PC-3 (cell line): ENCODE results near the gene NUP153. TPM values are rescaled to one million over a fixed set of nuclear protein-coding genes. Genes with fewer than 3 reads are reported as not detected.

ENCODE experiments used
- ATAC-seq: fragments of 200-7000 bp; cut with Tn5 transposase; 2 replicates; pipeline ENCODE4 v1.9.1; 2020; ENCODE audit warnings: mild to moderate bottlenecking, moderate library complexity
- BruUV-seq: library from RNA; stranded (reverse); fragments of 400-500 nt; replicated peaks from 2 replicates; lab custom pipeline; 2021; lab: Mats Ljungman, UMichigan
- CTCF ChIA-PET: fragments of 300-600 bp; sonication (Branson Sonifier 250); formaldehyde crosslinking; loops from one replicate; lab custom pipeline; 2022; ENCODE audit warnings: antibody characterized with exemption; lab: Charles Lee
- POLR2A ChIA-PET: fragments of 300-600 bp; sonication (Branson Sonifier 250); formaldehyde crosslinking; loops from one replicate; lab custom pipeline; 2022; ENCODE audit warnings: antibody characterized with exemption; ENCODE audit not compliant: unreplicated experiment; lab: Charles Lee
- DNase-seq: peaks from one replicate; pipeline ENCODE4 v3.0.0-alpha.2; 2015
- H2AFZ ChIP-seq: fragments of 300-600 bp; sonication (generic); 2 replicates; pipeline ENCODE4 v1.6.0; 2016; ENCODE audit warnings: antibody characterized with exemption, low read length
- H3F3A ChIP-seq: fragments of 300-600 bp; sonication (generic); one replicate; pipeline ENCODE4 v1.6.0; 2017; ENCODE audit warnings: antibody characterized with exemption, low read length, control low read depth, mild to moderate bottlenecking; ENCODE audit not compliant: unreplicated experiment
- H3K27ac ChIP-seq: fragments of 300-600 bp; sonication (generic); 2 replicates; pipeline ENCODE4 v1.5.1; 2016; ENCODE audit warnings: mild to moderate bottlenecking, low read length
- H3K27me3 ChIP-seq: fragments of 300-600 bp; sonication (generic); 2 replicates; pipeline ENCODE4 v1.6.1; 2016; ENCODE audit warnings: low read length, mixed read lengths
- H3K36me3 ChIP-seq: fragments of 300-600 bp; sonication (generic); 2 replicates; pipeline ENCODE4 v1.6.1; 2016; ENCODE audit warnings: low read depth, mixed run types, low read length, mixed read lengths
- H3K4me1 ChIP-seq: fragments of 300-600 bp; sonication (generic); 2 replicates; pipeline ENCODE4 v1.5.1; 2016; ENCODE audit warnings: low read length; ENCODE audit not compliant: insufficient read depth
- H3K4me2 ChIP-seq: fragments of 300-600 bp; sonication (generic); 2 replicates; pipeline ENCODE4 v1.6.0; 2016; ENCODE audit warnings: low read length
- H3K4me3 ChIP-seq: fragments of 300-600 bp; sonication (generic); 2 replicates; pipeline ENCODE4 v1.5.1; 2016; ENCODE audit warnings: mild to moderate bottlenecking, low read length, mixed read lengths
- H3K79me2 ChIP-seq: fragments of 300-600 bp; sonication (generic); 2 replicates; pipeline ENCODE4 v1.6.1; 2017; ENCODE audit warnings: low read length, mixed read lengths
- H3K9ac ChIP-seq: fragments of 300-600 bp; sonication (generic); 2 replicates; pipeline ENCODE4 v1.6.0; 2016; ENCODE audit warnings: mild to moderate bottlenecking, low read length
- H3K9me2 ChIP-seq: fragments of 300-600 bp; sonication (generic); replicated peaks from 2 replicates; pipeline ENCODE4 v1.6.1; 2016; ENCODE audit warnings: mixed run types, low read length, mixed read lengths
- H3K9me3 ChIP-seq: fragments of 300-600 bp; sonication (generic); 2 replicates; pipeline ENCODE4 v1.6.1; 2016; ENCODE audit warnings: low read length, mixed read lengths
- H4K20me1 ChIP-seq: fragments of 300-600 bp; sonication (generic); 2 replicates; pipeline ENCODE4 v1.6.1; 2016; ENCODE audit warnings: low read length, mixed read lengths
- CTCF ChIP-seq: fragments of 300-600 bp; sonication (generic); conservative IDR thresholded peaks from 2 replicates; pipeline ENCODE4 v1.5.1; 2017; ENCODE audit warnings: antibody characterized with exemption, low read depth, mild to moderate bottlenecking, low read length
- EZH2 ChIP-seq: fragments of 300-600 bp; sonication (generic); IDR thresholded peaks from one replicate; pipeline ENCODE4 v1.6.1; 2017; ENCODE audit warnings: antibody characterized with exemption, mild to moderate bottlenecking, low read length; ENCODE audit not compliant: unreplicated experiment
- EZH2phosphoT487 ChIP-seq: fragments of 300-600 bp; sonication (generic); IDR thresholded peaks from 2 replicates; pipeline ENCODE4 v1.6.1; 2018; ENCODE audit warnings: mild to moderate bottlenecking, antibody characterized with exemption, low read length, borderline replicate concordance
- intact Hi-C: fragments of 100-400 bp; cut with micrococcal nuclease; formaldehyde crosslinking; loops from 2 replicates; pipeline ENCODE4 v1.9.0; 2023
- total RNA-seq: library from RNA; depleted of rRNA; stranded (reverse); fragments of >200 nt; gene quantifications from 2 replicates; pipeline ENCODE4 v1.2.3, GENCODE V29; 2014

The NUP153 gene
- total RNA-seq, 1 experiment from 2014 or later, result 48.3 TPM

GRCh38 chr6:17703256-17703694, 3.5 kb downstream of the NUP153 start:
- Histone ChIP-seq H3K4me2 (peak overlapping the region; percentile 92), H3K9ac (peak overlapping the region; percentile 99), H2AFZ (no peak overlapping the region), H3K36me3 (no peaks in the 10 kb centered on the region; the same call in 1 of the 2 replicates), H3K4me3 (peak overlapping the region; percentile 88), H3K4me1 (peaks cover 22% of the 10 kb centered on the region), H3F3A (no peaks in the 10 kb centered on the region), H3K27me3 (no peaks in the 10 kb centered on the region), H3K27ac (peak overlapping the region; percentile 50), H3K9me2 (no peaks in the 10 kb centered on the region), H4K20me1 (peaks cover 53% of the 10 kb centered on the region), H3K9me3 (no peaks in the 10 kb centered on the region), H3K79me2 (peaks cover 84% of the 10 kb centered on the region)
- CTCF ChIA-PET, result interaction anchor here (0.5 to 1.0 kb wide), 3 partner anchors 55 to 503 kb away, joined by 3 to 4 read pairs (median 4); no protein-coding TSS in a partner anchor
- ATAC-seq (0 out of 2 replicates have a peak, but pooled peaks have one; percentile 7), DNase-seq (peak; percentile 80)
- POLR2A ChIA-PET, result no interaction called here
- TF ChIP-seq CTCF (no peak), EZH2 (no peak), EZH2phosphoT487 (no peak)
- no TSS peak for BruUV-seq
- intact Hi-C loops, result loop anchor here (10.0 kb wide), 1 partner anchor 102 kb away; no protein-coding TSS in a partner anchor

GRCh38 chr6:17700421-17701416, 6.0 kb downstream of the NUP153 start:
- Histone ChIP-seq H3K36me3 (no peaks in the 10 kb centered on the region; the same call in 1 of the 2 replicates), H2AFZ (no peak overlapping the region), H3K9me3 (no peaks in the 10 kb centered on the region), H3K27ac (no peak overlapping the region), H3K4me2 (no peak overlapping the region), H4K20me1 (peaks cover 69% of the 10 kb centered on the region), H3K79me2 (peaks cover 100% of the 10 kb centered on the region), H3F3A (no peaks in the 10 kb centered on the region), H3K9ac (no peak overlapping the region), H3K9me2 (no peaks in the 10 kb centered on the region), H3K27me3 (no peaks in the 10 kb centered on the region), H3K4me3 (no peak overlapping the region), H3K4me1 (peaks cover 16% of the 10 kb centered on the region)
- DNase-seq, result no peak
- ChIA-PET POLR2A (interaction anchor here (0.6 kb wide), 1 partner anchor 134 kb away, joined by 5 read pairs; no protein-coding TSS in a partner anchor), CTCF (no interaction called here)
- TF ChIP-seq CTCF, result no peak
- TF ChIP-seq EZH2, result no peak
- TF ChIP-seq EZH2phosphoT487, result no peak
- BruUV-seq, result no TSS peak
- intact Hi-C loops, result loop anchor here (10.0 kb wide), 1 partner anchor 104 kb away; no protein-coding TSS in a partner anchor
- no peak for ATAC-seq
